K562 (cell line): ENCODE data around the gene B3GALT6. TPM values are rescaled to one million over a fixed set of nuclear protein-coding genes. Genes with fewer than 3 reads are reported as not detected.

ENCODE experiments used
- NR4A1 ChIP-seq, 2 experiments: fragments of 250-450 bp in 1 of 2; fragments of 450-650 bp in 1 of 2; sonication (Bioruptor Pico) in 1 of 2; IDR thresholded peaks; 2 replicates each; pipeline versions ENCODE4 v1.4.0 to v1.6.1; 2016 to 2020; ENCODE audit warnings: mild to moderate bottlenecking in 2 of 2, missing compliant biosample characterization in 1 of 2, missing genetic modification characterization in 1 of 2, moderate library complexity in 1 of 2
- RCOR1 ChIP-seq, 2 experiments: IDR thresholded peaks; 2 replicates each; pipeline ENCODE4 v1.6.1; 2012; ENCODE audit warnings: low read depth in 2 of 2, low read length in 2 of 2, borderline replicate concordance in 1 of 2, improper control_type of control experiment in 1 of 2
- TAF15 ChIP-seq: fragments of 200-400 bp; formaldehyde crosslinking; IDR thresholded peaks from 2 replicates; pipeline ENCODE4 v1.6.1; 2017; ENCODE audit warnings: mild to moderate bottlenecking, low read depth, low read length, moderate library complexity
- TEAD1 ChIP-seq, 2 experiments: fragments of 450-650 bp in 1 of 2; sonication (generic) in 1 of 2; formaldehyde crosslinking; IDR thresholded peaks; 2 replicates each; pipeline versions ENCODE4 v1.4.0 to v1.8.0; 2020 to 2022; ENCODE audit warnings: mild to moderate bottlenecking in 2 of 2, missing genetic modification reagents in 1 of 2
- ZNF124 ChIP-seq: sonication (generic); formaldehyde crosslinking; IDR thresholded peaks from 2 replicates; pipeline ENCODE4 v1.8.1; 2022; ENCODE audit warnings: missing genetic modification reagents
- ZNF165 ChIP-seq: fragments of 250-450 bp; sonication (Bioruptor Pico); IDR thresholded peaks from 2 replicates; pipeline ENCODE4 v1.4.0; 2020; ENCODE audit warnings: borderline replicate concordance
- ZNF766 ChIP-seq: fragments of 200-800 bp; sonication (Bioruptor generic); conservative IDR thresholded peaks from 2 replicates; pipeline ENCODE4 v1.6.1; 2016; ENCODE audit warnings: missing genetic modification characterization, missing compliant biosample characterization
- polyA plus RNA-seq, 8 experiments: library from polyadenylated mRNA; depleted of rRNA in 4 of 8; stranded (reverse) in 5 of 8; unstranded in 3 of 8; fragments of >200 nt; fragmentation: Nextera tagmentation in 2 of 8; fragmentation: Illumina TruSeq in 1 of 8; extraction: Ambion mirVana in 2 of 8; extraction: Trizol in 1 of 8; gene quantifications; 2 replicates each; pipeline versions ENCODE4 v1.2.1 to v1.2.3, GENCODE V29; 2011 to 2014; ENCODE audit warnings: inconsistent platforms in 1 of 8, missing spikeins in 1 of 8
- total RNA-seq, 7 experiments: library from RNA; depleted of rRNA in 6 of 7; stranded (reverse); fragments of >200 nt in 6 of 7; fragmentation: Illumina TruSeq in 2 of 7; extraction: Trizol in 2 of 7; gene quantifications; 2 replicates each; pipeline versions ENCODE4 v1.2.1 to v1.2.3, GENCODE V29; 2011 to 2021; ENCODE audit warnings: low replicate concordance in 1 of 7
- TF ChIP-seq, protein P1 (sequence below): fragments of 450-650 bp; IDR thresholded peaks from 2 replicates; pipeline ENCODE4 v1.7.1; 2018; ENCODE audit warnings: mild to moderate bottlenecking, low read depth; ENCODE audit not compliant: partially characterized antibody
- TF ChIP-seq, protein P2 (sequence below): fragments of 450-650 bp; formaldehyde crosslinking; IDR thresholded peaks from 2 replicates; pipeline ENCODE4 v1.4.0; 2020; ENCODE audit warnings: mild to moderate bottlenecking, moderate library complexity
- TF ChIP-seq, protein P3 (sequence below): fragments of 250-450 bp; sonication (Bioruptor Pico); IDR thresholded peaks from 2 replicates; pipeline ENCODE4 v1.4.0; 2020; ENCODE audit warnings: borderline replicate concordance
- TF ChIP-seq, protein P4 (sequence below): sonication (generic); formaldehyde crosslinking; IDR thresholded peaks from 2 replicates; pipeline ENCODE4 v1.8.0; 2023; ENCODE audit warnings: missing genetic modification reagents, mild to moderate bottlenecking, borderline replicate concordance

The B3GALT6 gene
- total and polyA plus RNA-seq, 9 of the 15 experiments (the other 6 are each of a cell fraction or from before 2014, with no cell fraction given), result 0.68 to 29.8 (median 9.9) TPM

DNA sequence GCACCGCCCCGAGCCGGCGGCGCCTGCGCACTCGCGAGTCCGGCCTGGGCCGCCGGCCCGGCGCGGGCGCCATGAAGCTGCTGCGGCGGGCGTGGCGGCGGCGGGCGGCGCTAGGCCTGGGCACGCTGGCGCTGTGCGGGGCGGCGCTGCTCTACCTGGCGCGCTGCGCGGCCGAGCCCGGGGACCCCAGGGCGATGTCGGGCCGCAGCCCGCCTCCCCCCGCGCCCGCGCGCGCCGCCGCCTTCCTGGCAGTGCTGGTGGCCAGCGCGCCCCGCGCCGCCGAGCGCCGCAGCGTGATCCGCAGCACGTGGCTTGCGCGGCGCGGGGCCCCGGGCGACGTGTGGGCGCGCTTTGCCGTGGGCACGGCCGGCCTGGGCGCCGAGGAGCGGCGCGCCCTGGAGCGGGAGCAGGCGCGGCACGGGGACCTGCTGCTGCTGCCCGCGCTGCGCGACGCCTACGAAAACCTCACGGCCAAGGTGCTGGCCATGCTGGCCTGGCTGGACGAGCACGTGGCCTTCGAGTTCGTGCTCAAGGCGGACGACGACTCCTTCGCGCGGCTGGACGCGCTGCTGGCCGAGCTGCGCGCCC lies at the start of gene B3GALT6 (continued):
- TF ChIP-seq, protein P1, sequence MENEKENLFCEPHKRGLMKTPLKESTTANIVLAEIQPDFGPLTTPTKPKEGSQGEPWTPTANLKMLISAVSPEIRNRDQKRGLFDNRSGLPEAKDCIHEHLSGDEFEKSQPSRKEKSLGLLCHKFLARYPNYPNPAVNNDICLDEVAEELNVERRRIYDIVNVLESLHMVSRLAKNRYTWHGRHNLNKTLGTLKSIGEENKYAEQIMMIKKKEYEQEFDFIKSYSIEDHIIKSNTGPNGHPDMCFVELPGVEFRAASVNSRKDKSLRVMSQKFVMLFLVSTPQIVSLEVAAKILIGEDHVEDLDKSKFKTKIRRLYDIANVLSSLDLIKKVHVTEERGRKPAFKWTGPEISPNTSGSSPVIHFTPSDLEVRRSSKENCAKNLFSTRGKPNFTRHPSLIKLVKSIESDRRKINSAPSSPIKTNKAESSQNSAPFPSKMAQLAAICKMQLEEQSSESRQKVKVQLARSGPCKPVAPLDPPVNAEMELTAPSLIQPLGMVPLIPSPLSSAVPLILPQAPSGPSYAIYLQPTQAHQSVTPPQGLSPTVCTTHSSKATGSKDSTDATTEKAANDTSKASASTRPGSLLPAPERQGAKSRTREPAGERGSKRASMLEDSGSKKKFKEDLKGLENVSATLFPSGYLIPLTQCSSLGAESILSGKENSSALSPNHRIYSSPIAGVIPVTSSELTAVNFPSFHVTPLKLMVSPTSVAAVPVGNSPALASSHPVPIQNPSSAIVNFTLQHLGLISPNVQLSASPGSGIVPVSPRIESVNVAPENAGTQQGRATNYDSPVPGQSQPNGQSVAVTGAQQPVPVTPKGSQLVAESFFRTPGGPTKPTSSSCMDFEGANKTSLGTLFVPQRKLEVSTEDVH, result no peak
- TF ChIP-seq RCOR1 (IDR thresholded peaks at IDR 0.05; ENCODE audit: borderline replicate concordance in 1 of 2, low read depth in 2 of 2, low read length in 2 of 2) (no peak), ZNF165 (CRISPR knock-in tag) (no peak), ZNF766 (CRISPR knock-in tag) (peak; percentile 55; the same call in 1 of the 2 replicates), TEAD1 (CRISPR knock-in tag; IDR thresholded peaks at IDR 0.05) (peak in 1 of 2 experiments; percentile 67; a peak in 1 of 4 replicates), ZNF124 (CRISPR knock-in tag) (no peak), NR4A1 (CRISPR knock-in tag; IDR thresholded peaks at IDR 0.05) (no peak), NR4A1 (tag; IDR thresholded peaks at IDR 0.05) (peak; percentile 59; the same call in 1 of the 2 replicates), TAF15 (no peak)
- TF ChIP-seq, protein P2, sequence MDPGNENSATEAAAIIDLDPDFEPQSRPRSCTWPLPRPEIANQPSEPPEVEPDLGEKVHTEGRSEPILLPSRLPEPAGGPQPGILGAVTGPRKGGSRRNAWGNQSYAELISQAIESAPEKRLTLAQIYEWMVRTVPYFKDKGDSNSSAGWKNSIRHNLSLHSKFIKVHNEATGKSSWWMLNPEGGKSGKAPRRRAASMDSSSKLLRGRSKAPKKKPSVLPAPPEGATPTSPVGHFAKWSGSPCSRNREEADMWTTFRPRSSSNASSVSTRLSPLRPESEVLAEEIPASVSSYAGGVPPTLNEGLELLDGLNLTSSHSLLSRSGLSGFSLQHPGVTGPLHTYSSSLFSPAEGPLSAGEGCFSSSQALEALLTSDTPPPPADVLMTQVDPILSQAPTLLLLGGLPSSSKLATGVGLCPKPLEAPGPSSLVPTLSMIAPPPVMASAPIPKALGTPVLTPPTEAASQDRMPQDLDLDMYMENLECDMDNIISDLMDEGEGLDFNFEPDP (CRISPR knock-in tag), result no peak
- TF ChIP-seq, protein P3, sequence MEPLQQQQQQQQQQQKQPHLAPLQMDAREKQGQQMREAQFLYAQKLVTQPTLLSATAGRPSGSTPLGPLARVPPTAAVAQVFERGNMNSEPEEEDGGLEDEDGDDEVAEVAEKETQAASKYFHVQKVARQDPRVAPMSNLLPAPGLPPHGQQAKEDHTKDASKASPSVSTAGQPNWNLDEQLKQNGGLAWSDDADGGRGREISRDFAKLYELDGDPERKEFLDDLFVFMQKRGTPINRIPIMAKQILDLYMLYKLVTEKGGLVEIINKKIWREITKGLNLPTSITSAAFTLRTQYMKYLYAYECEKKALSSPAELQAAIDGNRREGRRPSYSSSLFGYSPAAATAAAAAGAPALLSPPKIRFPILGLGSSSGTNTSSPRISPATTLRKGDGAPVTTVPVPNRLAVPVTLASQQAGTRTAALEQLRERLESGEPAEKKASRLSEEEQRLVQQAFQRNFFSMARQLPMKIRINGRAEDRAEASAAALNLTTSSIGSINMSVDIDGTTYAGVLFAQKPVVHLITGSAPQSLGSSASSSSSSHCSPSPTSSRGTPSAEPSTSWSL, result no peak
- TF ChIP-seq, protein P4, sequence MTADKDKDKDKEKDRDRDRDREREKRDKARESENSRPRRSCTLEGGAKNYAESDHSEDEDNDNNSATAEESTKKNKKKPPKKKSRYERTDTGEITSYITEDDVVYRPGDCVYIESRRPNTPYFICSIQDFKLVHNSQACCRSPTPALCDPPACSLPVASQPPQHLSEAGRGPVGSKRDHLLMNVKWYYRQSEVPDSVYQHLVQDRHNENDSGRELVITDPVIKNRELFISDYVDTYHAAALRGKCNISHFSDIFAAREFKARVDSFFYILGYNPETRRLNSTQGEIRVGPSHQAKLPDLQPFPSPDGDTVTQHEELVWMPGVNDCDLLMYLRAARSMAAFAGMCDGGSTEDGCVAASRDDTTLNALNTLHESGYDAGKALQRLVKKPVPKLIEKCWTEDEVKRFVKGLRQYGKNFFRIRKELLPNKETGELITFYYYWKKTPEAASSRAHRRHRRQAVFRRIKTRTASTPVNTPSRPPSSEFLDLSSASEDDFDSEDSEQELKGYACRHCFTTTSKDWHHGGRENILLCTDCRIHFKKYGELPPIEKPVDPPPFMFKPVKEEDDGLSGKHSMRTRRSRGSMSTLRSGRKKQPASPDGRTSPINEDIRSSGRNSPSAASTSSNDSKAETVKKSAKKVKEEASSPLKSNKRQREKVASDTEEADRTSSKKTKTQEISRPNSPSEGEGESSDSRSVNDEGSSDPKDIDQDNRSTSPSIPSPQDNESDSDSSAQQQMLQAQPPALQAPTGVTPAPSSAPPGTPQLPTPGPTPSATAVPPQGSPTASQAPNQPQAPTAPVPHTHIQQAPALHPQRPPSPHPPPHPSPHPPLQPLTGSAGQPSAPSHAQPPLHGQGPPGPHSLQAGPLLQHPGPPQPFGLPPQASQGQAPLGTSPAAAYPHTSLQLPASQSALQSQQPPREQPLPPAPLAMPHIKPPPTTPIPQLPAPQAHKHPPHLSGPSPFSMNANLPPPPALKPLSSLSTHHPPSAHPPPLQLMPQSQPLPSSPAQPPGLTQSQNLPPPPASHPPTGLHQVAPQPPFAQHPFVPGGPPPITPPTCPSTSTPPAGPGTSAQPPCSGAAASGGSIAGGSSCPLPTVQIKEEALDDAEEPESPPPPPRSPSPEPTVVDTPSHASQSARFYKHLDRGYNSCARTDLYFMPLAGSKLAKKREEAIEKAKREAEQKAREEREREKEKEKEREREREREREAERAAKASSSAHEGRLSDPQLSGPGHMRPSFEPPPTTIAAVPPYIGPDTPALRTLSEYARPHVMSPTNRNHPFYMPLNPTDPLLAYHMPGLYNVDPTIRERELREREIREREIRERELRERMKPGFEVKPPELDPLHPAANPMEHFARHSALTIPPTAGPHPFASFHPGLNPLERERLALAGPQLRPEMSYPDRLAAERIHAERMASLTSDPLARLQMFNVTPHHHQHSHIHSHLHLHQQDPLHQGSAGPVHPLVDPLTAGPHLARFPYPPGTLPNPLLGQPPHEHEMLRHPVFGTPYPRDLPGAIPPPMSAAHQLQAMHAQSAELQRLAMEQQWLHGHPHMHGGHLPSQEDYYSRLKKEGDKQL, result no peak
